CD4-positive, alpha-beta T cell (primary cell): ENCODE measurements around the gene LRRTM4. TPM values are rescaled to one million over a fixed set of nuclear protein-coding genes. Genes with fewer than 3 reads are reported as not detected.

Experiments used
- ATAC-seq: fragments of 200-7000 bp; cut with Tn5 transposase; one replicate; pipeline ENCODE4 v1.10.0; 2022; ENCODE audit warnings: mild to moderate bottlenecking; ENCODE audit not compliant: poor library complexity
- CTCF ChIA-PET: fragments of 350-600 bp; sonication (Branson Sonifier 250); formaldehyde crosslinking; loops from one replicate; lab custom pipeline; 2021; ENCODE audit warnings: antibody characterized with exemption, inconsistent platforms; lab: Charles Lee
- POLR2A ChIA-PET: fragments of 350-600 bp; sonication (Branson Sonifier 250); formaldehyde crosslinking; loops from one replicate; lab custom pipeline; 2021; ENCODE audit warnings: antibody characterized with exemption, inconsistent platforms; lab: Charles Lee
- DNase-seq, 14 experiments: peaks; one replicate each; pipeline ENCODE4 v3.0.0-alpha.2; 2013 to 2020; ENCODE audit warnings: mixed read lengths in 2 of 14
- H3K27ac ChIP-seq, 2 donors: one replicate each; pipeline versions ENCODE4 v1.5.1 to v1.7.0; 2013; ENCODE audit warnings: low read length in 2 of 2, low read depth in 1 of 2, mild to moderate bottlenecking in 1 of 2
- H3K27me3 ChIP-seq, 2 experiments: 1 replicate in 1 of 2; 2 replicates in 1 of 2; pipeline versions ENCODE4 v1.6.1 to v1.7.0; 2013; ENCODE audit warnings: low read length in 2 of 2, control low read depth in 1 of 2, mild to moderate bottlenecking in 1 of 2, moderate library complexity in 1 of 2; ENCODE audit not compliant: insufficient read depth in 2 of 2, control insufficient read depth in 1 of 2
- H3K36me3 ChIP-seq: one replicate; pipeline ENCODE4 v1.6.1; 2013; ENCODE audit warnings: low read length, control low read depth; ENCODE audit not compliant: insufficient read depth
- H3K4me1 ChIP-seq: one replicate; pipeline ENCODE4 v1.6.1; 2013; ENCODE audit warnings: low read length, control low read depth; ENCODE audit not compliant: insufficient read depth
- H3K4me3 ChIP-seq: one replicate; pipeline ENCODE4 v1.5.1; 2013; ENCODE audit warnings: mild to moderate bottlenecking, low read length, moderate library complexity
- H3K9me3 ChIP-seq, 2 experiments: 1 replicate in 1 of 2; 2 replicates in 1 of 2; pipeline versions ENCODE4 v1.6.1 to v1.7.0; 2013; ENCODE audit warnings: low read length in 2 of 2, mild to moderate bottlenecking in 2 of 2, control low read depth in 1 of 2, moderate library complexity in 1 of 2; ENCODE audit not compliant: control insufficient read depth in 1 of 2, insufficient read depth in 1 of 2
- H3K27ac Mint-ChIP-seq: one replicate; pipeline ENCODE4 v1.8.0; 2020; ENCODE audit warnings: mixed read lengths
- H3K27me3 Mint-ChIP-seq: one replicate; pipeline ENCODE4 v1.8.0; 2021; ENCODE audit warnings: mixed read lengths
- H3K36me3 Mint-ChIP-seq: one replicate; pipeline ENCODE4 v1.8.0; 2021; ENCODE audit warnings: low read depth, mixed read lengths
- H3K4me1 Mint-ChIP-seq: one replicate; pipeline ENCODE4 v1.8.0; 2021; ENCODE audit warnings: low read depth, mixed read lengths
- H3K4me3 Mint-ChIP-seq: one replicate; pipeline ENCODE4 v1.8.0; 2020; ENCODE audit warnings: mild to moderate bottlenecking, mixed read lengths
- H3K9me3 Mint-ChIP-seq: one replicate; pipeline ENCODE4 v1.8.0; 2020; ENCODE audit warnings: mixed read lengths
- CTCF ChIP-seq: fragments of 200-600 bp; IDR thresholded peaks from one replicate; pipeline ENCODE4 v1.8.0; 2022; ENCODE audit warnings: antibody characterized with exemption, mild to moderate bottlenecking
- intact Hi-C, 2 experiments: fragments of 100-400 bp; cut with DNase I in 1 of 2; cut with micrococcal nuclease in 1 of 2; formaldehyde crosslinking; loops; one replicate each; pipeline versions ENCODE4 v1.15.1 to v1.9.0; 2023 to 2025; cut with DNase I, micrococcal nuclease
- total RNA-seq, 174 experiments: library from RNA in 2 of 174; stranded (reverse) in 2 of 174; gene quantifications; one replicate each; pipeline ENCODE4 v1.2.3 and lab custom pipeline; 2021 to 2026

The LRRTM4 gene
- total RNA-seq, 2 experiments from 2014 or later: not detected

- Histone ChIP-seq H3K4me3 (no peak overlapping the region), H3K27me3 (no peaks in the 10 kb centered on the region), H3K4me1 (no peaks in the 10 kb centered on the region), H3K9me3 (peaks cover 0 to 4% of the 10 kb centered on the region in 2 experiments), H3K27ac (no peak overlapping the region), H3K36me3 (no peaks in the 10 kb centered on the region)
- Mint-ChIP-seq H3K4me1 (no peaks in the 10 kb centered on the region), H3K4me3 (no peak overlapping the region), H3K27me3 (no peaks in the 10 kb centered on the region), H3K9me3 (peaks cover 22% of the 10 kb centered on the region), H3K36me3 (no peaks in the 10 kb centered on the region), H3K27ac (no peak overlapping the region)
- ChIA-PET CTCF (no interaction called here), POLR2A (no interaction called here)
- DNase-seq: no peak
- no peak for TF ChIP-seq CTCF
- ATAC-seq: no peak
- intact Hi-C loops: no loop called here
These were observed 372.6 kb downstream of the LRRTM4 start for GRCh38 chr2:77149565-77149964.

GRCh38 chr2:77147153-77147552 is 375.0 kb downstream of the LRRTM4 start:
- no peak overlapping the region for H3K27ac Mint-ChIP-seq
- intact Hi-C loops: no loop called here
- H3K4me1 ChIP-seq: no peaks in the 10 kb centered on the region
- H3K27me3 Mint-ChIP-seq: no peaks in the 10 kb centered on the region
- no peaks in the 10 kb centered on the region for H3K4me1 Mint-ChIP-seq
- H3K27me3 ChIP-seq: no peaks in the 10 kb centered on the region
- no peak overlapping the region for H3K4me3 Mint-ChIP-seq
- H3K36me3 ChIP-seq: no peaks in the 10 kb centered on the region
- no peak for DNase-seq
- H3K9me3 Mint-ChIP-seq: peaks cover 19% of the 10 kb centered on the region
- H3K27ac ChIP-seq: no peak overlapping the region
- no peak overlapping the region for H3K4me3 ChIP-seq
- ChIA-PET CTCF (no interaction called here), POLR2A (no interaction called here)
- no peak for ATAC-seq
- peaks cover 0 to under 1% of the 10 kb centered on the region in 2 experiments for H3K9me3 ChIP-seq
- H3K36me3 Mint-ChIP-seq: no peaks in the 10 kb centered on the region
- TF ChIP-seq CTCF: no peak

GRCh38 chr2:77144772-77145171 is 377.4 kb downstream of the LRRTM4 start:
- no peaks in the 10 kb centered on the region for H3K36me3 ChIP-seq
- Mint-ChIP-seq H3K36me3 (no peaks in the 10 kb centered on the region), H3K4me1 (no peaks in the 10 kb centered on the region), H3K9me3 (peaks cover 18% of the 10 kb centered on the region), H3K27me3 (no peaks in the 10 kb centered on the region), H3K4me3 (no peak overlapping the region), H3K27ac (no peak overlapping the region)
- CTCF ChIA-PET: no interaction called here
- intact Hi-C loops: no loop called here
- POLR2A ChIA-PET: no interaction called here
- no peaks in the 10 kb centered on the region for H3K4me1 ChIP-seq
- no peak overlapping the region for H3K4me3 ChIP-seq
- no peaks in the 10 kb centered on the region for H3K27me3 ChIP-seq
- TF ChIP-seq CTCF: no peak
- no peak for ATAC-seq
- DNase-seq: no peak
- H3K9me3 ChIP-seq: no peaks in the 10 kb centered on the region
- no peak overlapping the region for H3K27ac ChIP-seq
